HepG2 (cell line): ENCODE measurements around the gene C11orf68. TPM values are rescaled to one million over a fixed set of nuclear protein-coding genes. Genes with fewer than 3 reads are reported as not detected.

Experiments used
- AHR ChIP-seq: IDR thresholded peaks from 2 replicates; pipeline ENCODE4 v1.6.1; 2018; ENCODE audit warnings: missing genetic modification reagents, missing compliant biosample characterization
- ATF4 ChIP-seq, 2 experiments: fragments of 450-650 bp in 1 of 2; sonication (generic) in 1 of 2; formaldehyde crosslinking; IDR thresholded peaks; 2 replicates each; pipeline versions ENCODE4 v1.5.0 to v1.8.0; 2020 to 2022; ENCODE audit warnings: mild to moderate bottlenecking in 1 of 2, missing genetic modification reagents in 1 of 2
- ATF5 ChIP-seq: sonication (generic); formaldehyde crosslinking; IDR thresholded peaks from 2 replicates; pipeline ENCODE4 v1.4.0; 2020; ENCODE audit warnings: mild to moderate bottlenecking, low read depth, missing genetic modification reagents
- E2F1 ChIP-seq: sonication (generic); formaldehyde crosslinking; IDR thresholded peaks from 2 replicates; pipeline ENCODE4 v1.5.0; 2020; ENCODE audit warnings: missing genetic modification reagents
- HINFP ChIP-seq: sonication (generic); formaldehyde crosslinking; IDR thresholded peaks from 2 replicates; pipeline ENCODE4 v1.4.0; 2020; ENCODE audit warnings: low read depth, mild to moderate bottlenecking, missing genetic modification reagents
- HMG20A ChIP-seq: IDR thresholded peaks from 2 replicates; pipeline ENCODE4 v1.6.1; 2016; ENCODE audit warnings: borderline replicate concordance
- HMGXB4 ChIP-seq, 2 experiments: sonication (generic) in 1 of 2; formaldehyde crosslinking in 1 of 2; IDR thresholded peaks; 2 replicates each; pipeline versions ENCODE4 v1.4.0 to v1.6.1; 2018 to 2020; ENCODE audit warnings: missing genetic modification reagents in 2 of 2, borderline replicate concordance in 1 of 2, low read depth in 1 of 2, mild to moderate bottlenecking in 1 of 2, missing biosample characterization in 1 of 2
- HNF4A ChIP-seq: sonication (generic); formaldehyde crosslinking; IDR thresholded peaks from 2 replicates; pipeline ENCODE4 v1.4.0; 2020; ENCODE audit warnings: missing genetic modification reagents
- HNRNPL ChIP-seq: fragments of 200-400 bp; formaldehyde crosslinking; IDR thresholded peaks from 2 replicates; pipeline ENCODE4 v1.6.1; 2017; ENCODE audit warnings: mild to moderate bottlenecking, low read depth, low read length
- KDM2A ChIP-seq: sonication (generic); formaldehyde crosslinking; IDR thresholded peaks from 2 replicates; pipeline ENCODE4 v1.4.0; 2020; ENCODE audit warnings: low read depth, missing genetic modification reagents, borderline replicate concordance
- NONO ChIP-seq, 2 experiments: fragments of 450-650 bp in 1 of 2; sonication (generic) in 1 of 2; formaldehyde crosslinking in 1 of 2; IDR thresholded peaks in 1 of 2; conservative IDR thresholded peaks in 1 of 2; 2 replicates each; pipeline versions ENCODE4 v1.6.1 to v1.8.0; 2017 to 2022; ENCODE audit warnings: mild to moderate bottlenecking in 1 of 2, missing genetic modification reagents in 1 of 2, moderate library complexity in 1 of 2
- REL ChIP-seq: sonication (generic); formaldehyde crosslinking; conservative IDR thresholded peaks from 2 replicates; pipeline ENCODE4 v1.8.0; 2022; ENCODE audit warnings: mild to moderate bottlenecking, missing genetic modification reagents, moderate library complexity
- TCF7L2 ChIP-seq: IDR thresholded peaks from 2 replicates; pipeline ENCODE4 v1.6.1; 2011; ENCODE audit warnings: mild to moderate bottlenecking, low read depth, low read length, moderate library complexity
- ZBTB26 ChIP-seq: IDR thresholded peaks from 2 replicates; pipeline ENCODE4 v1.6.1; 2016; ENCODE audit warnings: missing compliant biosample characterization, missing genetic modification reagents, borderline replicate concordance
- ZNF33A ChIP-seq: sonication (generic); formaldehyde crosslinking; IDR thresholded peaks from 2 replicates; pipeline ENCODE4 v1.5.1; 2020; ENCODE audit warnings: missing genetic modification reagents, mild to moderate bottlenecking, moderate library complexity, borderline replicate concordance
- ZNF446 ChIP-seq: sonication (generic); formaldehyde crosslinking; IDR thresholded peaks from 2 replicates; pipeline ENCODE4 v1.5.0; 2020; ENCODE audit warnings: mild to moderate bottlenecking, missing genetic modification reagents
- ZNF558 ChIP-seq: sonication (generic); formaldehyde crosslinking; IDR thresholded peaks from 2 replicates; pipeline ENCODE4 v1.9.0; 2022; ENCODE audit warnings: mild to moderate bottlenecking, missing genetic modification reagents, borderline replicate concordance
- ZNF615 ChIP-seq: sonication (generic); formaldehyde crosslinking; IDR thresholded peaks from 2 replicates; pipeline ENCODE4 v1.5.0; 2020; ENCODE audit warnings: mild to moderate bottlenecking, missing genetic modification reagents, borderline replicate concordance
- ZNF781 ChIP-seq: sonication (generic); formaldehyde crosslinking; IDR thresholded peaks from 2 replicates; pipeline ENCODE4 v1.5.1; 2020; ENCODE audit warnings: borderline replicate concordance, mild to moderate bottlenecking, missing genetic modification reagents; ENCODE audit errors: not compliant biosample characterization
- polyA plus RNA-seq, 8 experiments: library from polyadenylated mRNA; depleted of rRNA in 3 of 8; stranded (reverse) in 7 of 8; unstranded in 1 of 8; fragments of >200 nt; fragmentation: Illumina TruSeq in 4 of 8; extraction: Trizol in 4 of 8; gene quantifications; 2 replicates each; pipeline versions ENCODE4 v1.2.1 to v1.2.3, GENCODE V29; 2011 to 2016; ENCODE audit warnings: low read depth in 4 of 8, missing spikeins in 1 of 8, mixed read lengths in 1 of 8; ENCODE audit not compliant: insufficient read depth in 1 of 8
- total RNA-seq, 5 experiments: library from RNA; depleted of rRNA; stranded (reverse); fragments of >200 nt; fragmentation: Illumina TruSeq; extraction: Trizol; gene quantifications; 2 replicates each; pipeline ENCODE4 v1.2.3, GENCODE V29; 2016; ENCODE audit warnings: low read depth in 1 of 5

The C11orf68 gene
- total and polyA plus RNA-seq, 2 of the 13 experiments (the other 11 are each of a cell fraction or from before 2014, with no cell fraction given) = 8.4 to 28.3 TPM

- TF ChIP-seq HMG20A (CRISPR knock-in tag) (no peak), AHR (CRISPR knock-in tag) (no peak), NONO (IDR thresholded peaks at IDR 0.05) (no peak), NONO (CRISPR knock-in tag; conservative IDR thresholded peaks at IDR 0.05) (peak; percentile 79), HINFP (CRISPR knock-in tag) (0 out of 2 replicates have a peak, but pooled peaks have one; percentile 41), ZNF781 (peak; percentile 42), ATF5 (CRISPR knock-in tag) (no peak), ZNF446 (CRISPR knock-in tag) (no peak), KDM2A (CRISPR knock-in tag) (peak; percentile 96), HNRNPL (0 out of 2 replicates have a peak, but pooled peaks have one; percentile 21), HMGXB4 (CRISPR knock-in tag; IDR thresholded peaks at IDR 0.05; ENCODE audit: borderline replicate concordance in 1 of 2, low read depth in 1 of 2) (peak; percentile 74 to 93; a peak in 3 of 4 replicates), TCF7L2 (no peak), ATF4 (CRISPR knock-in tag; IDR thresholded peaks at IDR 0.05) (no peak), E2F1 (CRISPR knock-in tag) (no peak), ZNF615 (CRISPR knock-in tag) (no peak), ZNF558 (CRISPR knock-in tag) (no peak), ZBTB26 (no peak), ZNF33A (CRISPR knock-in tag) (no peak), HNF4A (CRISPR knock-in tag) (peak; percentile 82), REL (CRISPR knock-in tag) (no peak)
Measured at GRCh38 chr11:65891219-65892136, 27.4 kb downstream of the C11orf68 start (continued).
